Measurements from ENCODE around the gene SKAP2. TPM values are rescaled to one million over a fixed set of nuclear protein-coding genes. Genes with fewer than 3 reads are reported as not detected.

The SKAP2 gene
- total RNA-seq, 1 experiment from 2014 or later, result 3.2 TPM

DNA sequence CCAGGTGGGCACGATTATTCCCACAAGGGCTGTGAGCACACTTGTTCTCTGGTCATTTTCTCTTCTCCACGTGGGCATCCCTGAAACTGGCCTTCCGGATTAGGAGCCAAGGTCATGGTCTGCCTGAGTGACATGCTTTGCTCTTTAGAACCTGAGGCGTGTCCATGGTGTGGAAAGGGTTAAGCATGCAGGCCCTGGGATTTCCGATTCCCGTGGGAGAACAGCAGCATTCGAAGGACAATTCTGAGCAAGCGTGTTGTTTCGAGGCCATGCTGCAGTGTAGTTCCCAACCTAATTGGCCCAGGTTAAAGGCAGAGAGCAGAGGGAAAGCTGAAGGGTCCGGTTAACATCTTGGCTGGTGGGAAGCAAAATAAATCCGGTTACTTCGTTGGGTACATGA is 245.9 kb downstream of the SKAP2 start:
- Mint-ChIP-seq H3K27ac (peak overlapping the region in 1 of 3 experiments; percentile 9; a peak in 1 of 7 replicates), H3K4me3 (no peak overlapping the region), H3K4me1 (peaks cover 3 to 21% of the 10 kb centered on the region in 2 experiments), H3K9me3 (no peaks in the 10 kb centered on the region; a peak in 1 of 5 replicates), H3K36me3 (ENCODE audit: insufficient read depth in 1 of 3, low read depth in 3 of 3) (no peaks in the 10 kb centered on the region; a peak in 1 of 7 replicates), H3K27me3 (ENCODE audit: low read depth) (peaks cover 10% of the 10 kb centered on the region)
- Histone ChIP-seq H3K23me2 (ENCODE audit: insufficient read length, low read depth, low read length, poor library complexity, severe bottlenecking) (no peaks in the 10 kb centered on the region), H3K27ac (ENCODE audit: insufficient read length, low read depth, low read length) (no peak overlapping the region), H3K4ac (ENCODE audit: low read depth, low read length) (no peak overlapping the region), H3K4me1 (ENCODE audit: insufficient read depth, low read length) (peaks cover 3% of the 10 kb centered on the region; the same call in 1 of the 2 replicates), H3K18ac (ENCODE audit: insufficient read length, low read depth, low read length) (no peak overlapping the region), H4K91ac (ENCODE audit: insufficient read length, low read depth, low read length) (no peak overlapping the region), H2BK120ac (ENCODE audit: low read depth, low read length, poor library complexity, severe bottlenecking) (no peak overlapping the region), H2AK5ac (ENCODE audit: insufficient read length, low read length) (no peak overlapping the region), H2BK15ac (ENCODE audit: low read depth, low read length) (no peak overlapping the region), H3T11ph (ENCODE audit: low read length) (no peak overlapping the region), H3K9ac (ENCODE audit: extremely low read depth, insufficient read length, low read length) (no peak overlapping the region), H2BK20ac (ENCODE audit: low read depth, low read length, poor library complexity, severe bottlenecking) (no peak overlapping the region), H2BK12ac (ENCODE audit: insufficient read length, low read depth, low read length) (no peak overlapping the region), H4K8ac (replicated peaks; ENCODE audit: insufficient read length, low read depth, low read length) (no peak overlapping the region), H3K27me3 (ENCODE audit: insufficient read depth, low read length) (no peaks in the 10 kb centered on the region), H3K56ac (ENCODE audit: insufficient read length, low read depth, low read length) (no peak overlapping the region), H3K79me1 (ENCODE audit: insufficient read depth, low read depth, low read length, poor library complexity, severe bottlenecking) (no peaks in the 10 kb centered on the region), H4K5ac (ENCODE audit: insufficient read length, low read depth, low read length) (no peak overlapping the region), H3K79me2 (ENCODE audit: insufficient read depth, low read length) (no peaks in the 10 kb centered on the region), H3K23ac (ENCODE audit: insufficient read length, low read depth, low read length) (no peak overlapping the region), H2BK5ac (ENCODE audit: insufficient read length, low read length) (no peak overlapping the region), H2AFZ (ENCODE audit: low read length) (no peak overlapping the region), H3K9me3 (ENCODE audit: control insufficient read depth, low read depth, low read length) (no peaks in the 10 kb centered on the region), H3K4me2 (ENCODE audit: insufficient read depth, insufficient read length, low read length) (no peak overlapping the region), H3K14ac (ENCODE audit: insufficient read depth, low read length) (no peak overlapping the region), H4K20me1 (ENCODE audit: control insufficient read depth, insufficient read depth, insufficient read length) (no peaks in the 10 kb centered on the region)
- TF ChIP-seq, protein P1, sequence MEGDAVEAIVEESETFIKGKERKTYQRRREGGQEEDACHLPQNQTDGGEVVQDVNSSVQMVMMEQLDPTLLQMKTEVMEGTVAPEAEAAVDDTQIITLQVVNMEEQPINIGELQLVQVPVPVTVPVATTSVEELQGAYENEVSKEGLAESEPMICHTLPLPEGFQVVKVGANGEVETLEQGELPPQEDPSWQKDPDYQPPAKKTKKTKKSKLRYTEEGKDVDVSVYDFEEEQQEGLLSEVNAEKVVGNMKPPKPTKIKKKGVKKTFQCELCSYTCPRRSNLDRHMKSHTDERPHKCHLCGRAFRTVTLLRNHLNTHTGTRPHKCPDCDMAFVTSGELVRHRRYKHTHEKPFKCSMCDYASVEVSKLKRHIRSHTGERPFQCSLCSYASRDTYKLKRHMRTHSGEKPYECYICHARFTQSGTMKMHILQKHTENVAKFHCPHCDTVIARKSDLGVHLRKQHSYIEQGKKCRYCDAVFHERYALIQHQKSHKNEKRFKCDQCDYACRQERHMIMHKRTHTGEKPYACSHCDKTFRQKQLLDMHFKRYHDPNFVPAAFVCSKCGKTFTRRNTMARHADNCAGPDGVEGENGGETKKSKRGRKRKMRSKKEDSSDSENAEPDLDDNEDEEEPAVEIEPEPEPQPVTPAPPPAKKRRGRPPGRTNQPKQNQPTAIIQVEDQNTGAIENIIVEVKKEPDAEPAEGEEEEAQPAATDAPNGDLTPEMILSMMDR (conservative IDR thresholded peaks at IDR 0.05), result no peak
- no CpG with 5 or more reads among the region's 12 CpGs for WGBS (ENCODE audit: extremely low coverage, insufficient read length, low lambda C conversion rate)
- DNase-seq, result no peak

Other genes starting within 250 kb of the SKAP2 start
- 0.11 TPM in 1 of 2 replicates, not detected in the other for gene HOXA1, start 231.4 kb upstream of the SKAP2 start, total RNA-seq (2021)
- not detected in 2 replicates for gene HOXA2, start 238.1 kb upstream of the SKAP2 start, total RNA-seq (2021)

Measured in H9 (cell line).